ENCODE data around the gene FBRS. TPM values are rescaled to one million over a fixed set of nuclear protein-coding genes. Genes with fewer than 3 reads are reported as not detected.

The FBRS gene
- total and polyA plus RNA-seq, 2 of the 13 experiments (the other 11 are each of a cell fraction or from before 2014, with no cell fraction given): 13.7 to 16.2 TPM

GRCh38 chr16:30609926-30610839, 48.0 kb upstream of the FBRS start, which contains the start of gene ZNF689 (continued):
- peak; percentile 90 for TF ChIP-seq SNAPC4 (CRISPR knock-in tag; IDR thresholded peaks at IDR 0.05)
- TF ChIP-seq PRDM15 (CRISPR knock-in tag; IDR thresholded peaks at IDR 0.05): peak; percentile 83; the same call in 1 of the 2 replicates
- TF ChIP-seq KLF6 (CRISPR knock-in tag; IDR thresholded peaks at IDR 0.05): peak; percentile 98
- TF ChIP-seq PRDM4 (CRISPR knock-in tag; IDR thresholded peaks at IDR 0.05; ENCODE audit: borderline replicate concordance): peak; percentile 18; the same call in 1 of the 2 replicates
- peak; percentile 55; the same call in 1 of the 2 replicates for TF ChIP-seq TFE3 (CRISPR knock-in tag; IDR thresholded peaks at IDR 0.05)
- peak; percentile 97 for TF ChIP-seq SRSF1 (optimal IDR thresholded peaks at IDR 0.05; ENCODE audit: low read depth, low read length)
- 0 out of 2 replicates have a peak, but pooled peaks have one; percentile 78 for TF ChIP-seq MLXIP (CRISPR knock-in tag; IDR thresholded peaks at IDR 0.05; ENCODE audit: borderline replicate concordance)
- TF ChIP-seq ZNF678 (CRISPR knock-in tag; IDR thresholded peaks at IDR 0.05): peak; percentile 91
- TF ChIP-seq NR0B2 (CRISPR knock-in tag; IDR thresholded peaks at IDR 0.05): peak; percentile 87
